OCI-LY7 (cell line): ENCODE measurements around the gene LIMK2.
A peak's percentile ranks its signal among the peaks of the same experiment; 100 is the strongest.

Experiments used
- CTCF ChIP-seq: fragments of 200-600 bp; sonication (generic); conservative IDR thresholded peaks from 2 replicates; pipeline ENCODE4 v1.5.1; 2014; ENCODE audit warnings: mild to moderate bottlenecking, antibody characterized with exemption, low read length, moderate library complexity, mixed read lengths
- EZH2phosphoT487 ChIP-seq: fragments of 200-600 bp; sonication (generic); IDR thresholded peaks from 2 replicates; pipeline ENCODE4 v1.6.1; 2018; ENCODE audit warnings: low read depth, borderline replicate concordance, mild to moderate bottlenecking, mixed run types, antibody characterized with exemption, low read length, moderate library complexity, mixed read lengths

GRCh38 chr22:31313366-31314147 lies 101.5 kb downstream of the LIMK2 start:
- TF ChIP-seq CTCF (peak; percentile 93), EZH2phosphoT487 (no peak)
